Measurements from ENCODE around the gene C19orf44.

DNA sequence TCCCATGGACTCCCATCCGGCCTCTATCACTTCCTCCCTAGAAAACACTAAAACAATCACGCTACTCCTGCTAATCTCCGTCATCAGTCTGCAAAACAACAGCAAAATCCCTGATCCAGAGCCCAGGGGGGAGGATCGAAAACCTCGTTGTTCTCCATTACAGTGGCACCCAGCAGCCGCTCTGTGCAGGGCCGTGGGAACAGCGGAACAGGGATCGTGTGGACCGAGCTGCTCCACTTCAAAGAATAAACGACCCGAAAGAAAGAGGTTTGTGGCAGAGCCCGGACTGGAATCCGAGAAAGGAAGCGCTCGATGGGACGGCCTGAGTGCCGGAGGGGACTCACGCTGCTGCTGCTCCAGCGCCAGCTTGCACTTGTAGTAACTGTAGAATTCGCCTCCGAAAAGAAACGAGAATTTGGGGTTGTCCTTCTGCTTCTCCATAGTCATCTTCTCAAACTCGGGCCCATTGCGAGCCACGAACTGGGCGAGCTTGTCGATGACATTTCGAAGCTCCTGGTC is 45.4 kb downstream of the C19orf44 start:
- TF ChIP-seq, protein P1, sequence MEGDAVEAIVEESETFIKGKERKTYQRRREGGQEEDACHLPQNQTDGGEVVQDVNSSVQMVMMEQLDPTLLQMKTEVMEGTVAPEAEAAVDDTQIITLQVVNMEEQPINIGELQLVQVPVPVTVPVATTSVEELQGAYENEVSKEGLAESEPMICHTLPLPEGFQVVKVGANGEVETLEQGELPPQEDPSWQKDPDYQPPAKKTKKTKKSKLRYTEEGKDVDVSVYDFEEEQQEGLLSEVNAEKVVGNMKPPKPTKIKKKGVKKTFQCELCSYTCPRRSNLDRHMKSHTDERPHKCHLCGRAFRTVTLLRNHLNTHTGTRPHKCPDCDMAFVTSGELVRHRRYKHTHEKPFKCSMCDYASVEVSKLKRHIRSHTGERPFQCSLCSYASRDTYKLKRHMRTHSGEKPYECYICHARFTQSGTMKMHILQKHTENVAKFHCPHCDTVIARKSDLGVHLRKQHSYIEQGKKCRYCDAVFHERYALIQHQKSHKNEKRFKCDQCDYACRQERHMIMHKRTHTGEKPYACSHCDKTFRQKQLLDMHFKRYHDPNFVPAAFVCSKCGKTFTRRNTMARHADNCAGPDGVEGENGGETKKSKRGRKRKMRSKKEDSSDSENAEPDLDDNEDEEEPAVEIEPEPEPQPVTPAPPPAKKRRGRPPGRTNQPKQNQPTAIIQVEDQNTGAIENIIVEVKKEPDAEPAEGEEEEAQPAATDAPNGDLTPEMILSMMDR (conservative IDR thresholded peaks at IDR 0.05; ENCODE audit: low read depth, low read length) = no peak
- no peak for TF ChIP-seq EZH2 (IDR thresholded peaks at IDR 0.05; ENCODE audit: low read length, unreplicated experiment)

Measured in PC-3 (cell line).